Cardiac muscle cell (in vitro differentiated cells and primary cell): Measurements from ENCODE around the gene KCNH5. TPM values are rescaled to one million over a fixed set of nuclear protein-coding genes. Genes with fewer than 3 reads are reported as not detected.

ENCODE experiments used
- DNase-seq, 2 donors: peaks; one replicate each; pipeline versions ENCODE4 v3.0.0 to v3.0.0-alpha.2; 2010 to 2017; ENCODE audit warnings: low read depth in 1 of 2, low spot score in 1 of 2
- H3K27ac ChIP-seq: fragments of 200-600 bp; sonication (generic); 2 replicates; pipeline ENCODE4 v1.5.1; 2016
- H3K27me3 ChIP-seq: fragments of 200-600 bp; sonication (generic); 2 replicates; pipeline ENCODE4 v1.6.0; 2016; ENCODE audit warnings: control low read depth
- H3K36me3 ChIP-seq: fragments of 200-600 bp; sonication (generic); 2 replicates; pipeline ENCODE4 v1.5.1; 2016; ENCODE audit warnings: control low read depth
- H3K4me1 ChIP-seq: fragments of 200-600 bp; sonication (generic); 2 replicates; pipeline ENCODE4 v1.8.1; 2017; ENCODE audit warnings: low read depth, mild to moderate bottlenecking, mixed run types
- H3K4me3 ChIP-seq: fragments of 200-600 bp; sonication (generic); 2 replicates; pipeline ENCODE4 v1.5.1; 2016; ENCODE audit warnings: mild to moderate bottlenecking
- H3K9me3 ChIP-seq: fragments of 200-600 bp; sonication (generic); 2 replicates; pipeline ENCODE4 v1.5.1; 2017; ENCODE audit warnings: low read depth, mild to moderate bottlenecking, control low read depth
- CTCF ChIP-seq: IDR thresholded peaks from 2 replicates; pipeline ENCODE4 v1.5.1; 2012; ENCODE audit warnings: low read depth, mild to moderate bottlenecking, low read length
- polyA plus RNA-seq: library from polyadenylated mRNA; unstranded; fragments of >200 nt; fragmentation: Nextera tagmentation; extraction: Ambion mirVana; gene quantifications from 2 replicates; pipeline ENCODE4 v1.2.1, GENCODE V29; 2016
- total RNA-seq: library from RNA; depleted of rRNA; stranded (reverse); fragments of >200 nt; gene quantifications from 2 replicates; pipeline ENCODE4 v1.2.3, GENCODE V29; 2016

The KCNH5 gene
- total and polyA plus RNA-seq, 2 experiments from 2014 or later = 0.06 TPM; not detected in 1

DNA sequence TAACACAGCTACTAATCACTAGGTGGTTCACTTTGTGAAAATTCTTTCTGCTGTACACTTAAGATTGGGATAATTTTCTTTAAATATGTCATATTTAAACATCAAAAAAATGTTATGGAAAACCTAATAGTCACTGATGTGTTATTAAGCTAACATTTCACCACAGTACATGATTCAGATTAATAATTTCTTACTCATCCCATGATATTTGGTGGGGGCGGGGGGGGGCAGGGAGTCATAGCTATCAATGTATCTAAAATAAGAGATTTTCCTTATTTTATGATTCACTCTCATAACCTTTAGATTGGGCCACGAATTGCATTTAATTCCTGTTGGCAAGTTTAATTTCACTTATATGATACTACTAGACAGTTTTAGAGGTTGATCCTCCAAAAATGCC, 88.8 kb downstream of the KCNH5 start:
- no peak for TF ChIP-seq CTCF
- DNase-seq = no peak
- Histone ChIP-seq H3K36me3 (no peaks in the 10 kb centered on the region), H3K9me3 (no peaks in the 10 kb centered on the region), H3K4me3 (no peak overlapping the region), H3K27ac (no peak overlapping the region), H3K4me1 (no peaks in the 10 kb centered on the region), H3K27me3 (no peaks in the 10 kb centered on the region)

- H3K36me3 ChIP-seq = no peaks in the 10 kb centered on the region
- H3K27ac ChIP-seq = no peak overlapping the region
- no peak overlapping the region for H3K4me3 ChIP-seq
- H3K9me3 ChIP-seq = no peaks in the 10 kb centered on the region
- no peak for DNase-seq
- no peaks in the 10 kb centered on the region for H3K27me3 ChIP-seq
- TF ChIP-seq CTCF = no peak
- no peaks in the 10 kb centered on the region for H3K4me1 ChIP-seq
Observed at GRCh38 chr14:62954165-62954564, 91.1 kb downstream of the KCNH5 start.

DNA sequence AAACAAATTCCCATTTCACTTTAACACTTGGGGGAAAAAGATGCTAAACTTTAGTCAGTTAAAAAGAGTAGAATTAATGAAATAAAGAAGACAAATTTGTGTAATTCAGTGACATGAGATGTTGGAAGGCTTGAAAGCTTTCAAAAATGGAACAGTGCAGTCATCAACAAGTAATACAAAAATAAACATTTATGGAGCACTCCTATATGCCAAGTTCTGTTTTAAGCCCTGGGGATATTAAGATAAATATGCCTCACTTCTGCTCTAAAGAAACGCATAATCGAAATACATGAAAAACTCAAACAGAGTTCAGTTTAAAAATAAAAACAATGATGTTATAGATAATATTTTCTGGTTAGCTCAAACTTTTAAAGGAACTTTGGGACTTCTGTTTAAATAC, 93.0 kb downstream of the KCNH5 start:
- H3K36me3 ChIP-seq = no peaks in the 10 kb centered on the region
- H3K4me1 ChIP-seq = no peaks in the 10 kb centered on the region
- no peak for DNase-seq
- TF ChIP-seq CTCF = no peak
- H3K27ac ChIP-seq = no peak overlapping the region
- H3K9me3 ChIP-seq = no peaks in the 10 kb centered on the region
- no peaks in the 10 kb centered on the region for H3K27me3 ChIP-seq
- H3K4me3 ChIP-seq = no peak overlapping the region

- no peaks in the 10 kb centered on the region for H3K27me3 ChIP-seq
- TF ChIP-seq CTCF = no peak
Observed at GRCh38 chr14:62947301-62947700, 98.0 kb downstream of the KCNH5 start.

DNA sequence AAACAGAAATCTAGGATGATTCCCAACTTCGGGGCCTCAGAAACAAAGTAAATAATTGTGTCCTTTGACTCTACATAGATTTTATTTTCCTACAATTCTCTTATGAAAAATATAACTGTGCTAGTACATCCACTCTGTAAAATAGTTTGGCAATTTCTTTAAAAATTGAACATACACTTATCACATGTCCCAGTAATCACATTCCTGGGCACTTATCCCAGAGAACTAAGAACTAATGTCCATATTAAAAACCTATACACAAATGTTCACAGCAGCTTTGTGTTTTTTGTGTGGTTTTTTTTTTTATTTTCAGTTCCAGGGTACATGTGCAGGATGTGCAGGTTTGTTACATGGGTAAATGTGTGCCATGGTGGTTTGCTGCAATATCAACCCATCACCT, 99.0 kb downstream of the KCNH5 start:
- Histone ChIP-seq H3K4me1 (no peaks in the 10 kb centered on the region), H3K27me3 (no peaks in the 10 kb centered on the region), H3K9me3 (no peaks in the 10 kb centered on the region), H3K4me3 (no peak overlapping the region), H3K36me3 (no peaks in the 10 kb centered on the region), H3K27ac (no peak overlapping the region)
- no peak for DNase-seq
- TF ChIP-seq CTCF = no peak

More at GRCh38 chr14:62947301-62947700, 98.0 kb downstream of the KCNH5 start:
- Histone ChIP-seq H3K27ac (no peak overlapping the region), H3K9me3 (no peaks in the 10 kb centered on the region), H3K36me3 (no peaks in the 10 kb centered on the region), H3K4me3 (no peak overlapping the region), H3K4me1 (no peaks in the 10 kb centered on the region)
- no peak for DNase-seq

DNA sequence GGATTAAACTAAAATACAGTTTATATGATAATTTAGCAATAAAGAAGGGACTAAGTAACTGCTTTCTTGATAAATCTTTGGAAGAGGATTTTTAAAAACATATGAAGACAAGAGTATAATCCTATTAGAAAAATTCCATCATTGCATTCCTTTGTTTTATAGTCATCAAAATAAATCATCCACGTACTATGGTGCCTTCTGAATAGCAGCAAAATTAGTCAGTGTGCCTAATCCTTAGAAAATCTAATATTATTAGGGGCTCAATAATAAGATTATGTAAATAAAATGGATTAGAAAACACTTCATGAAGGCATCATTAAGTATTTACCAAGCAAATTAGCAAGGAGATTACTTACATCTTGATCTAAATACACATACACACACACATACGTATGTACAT, 102.1 kb downstream of the KCNH5 start:
- Histone ChIP-seq H3K9me3 (no peaks in the 10 kb centered on the region), H3K4me1 (peaks cover 2% of the 10 kb centered on the region), H3K27ac (no peak overlapping the region), H3K27me3 (no peaks in the 10 kb centered on the region), H3K4me3 (no peak overlapping the region), H3K36me3 (no peaks in the 10 kb centered on the region)
- no peak for DNase-seq
- TF ChIP-seq CTCF = no peak
